ENCODE results near the gene KLHL33.
A peak's percentile ranks its signal among the peaks of the same experiment; 100 is the strongest.

Gene KLHL33

GRCh38 chr14:20412876-20413743 is 22.9 kb downstream of the KLHL33 start, which contains the start of gene TEP1:
TEP1 (minus strand) TSS chr14:20413501; CDS start chr14:20408439, 5,062 bp downstream.
- H3K9me3 ChIP-seq (ENCODE audit: control insufficient read depth, insufficient read depth, low read length): no peaks in the 10 kb centered on the region
- peak within 1 kb of the TSS; percentile 87 for H3K9ac ChIP-seq (ENCODE audit: low read depth, low read length)
- no peaks in the 10 kb centered on the region for H3K36me3 ChIP-seq (ENCODE audit: insufficient read depth, low read length)
- H3K4me1 ChIP-seq (ENCODE audit: insufficient read depth, low read length): peaks cover 9% of the 10 kb centered on the region

- peaks cover 9% of the 10 kb centered on the region for H3K4me1 ChIP-seq (ENCODE audit: insufficient read depth, low read length)
- H3K36me3 ChIP-seq (ENCODE audit: insufficient read depth, low read length): no peaks in the 10 kb centered on the region
- H3K9me3 ChIP-seq (ENCODE audit: control insufficient read depth, insufficient read depth, low read length): no peaks in the 10 kb centered on the region
- H3K9ac ChIP-seq (ENCODE audit: low read depth, low read length): peak overlapping the region; percentile 87; the same call in 1 of the 2 replicates
Observed at GRCh38 chr14:20412411-20412810, 23.6 kb downstream of the KLHL33 start.

GRCh38 chr14:20409226-20409625 is 26.7 kb downstream of the KLHL33 start:
- no peak overlapping the region for H3K9ac ChIP-seq (ENCODE audit: low read depth, low read length)
- no peaks in the 10 kb centered on the region for H3K9me3 ChIP-seq (ENCODE audit: control insufficient read depth, insufficient read depth, low read length)
- H3K4me1 ChIP-seq (ENCODE audit: insufficient read depth, low read length): peaks cover 8% of the 10 kb centered on the region
- peaks cover 10% of the 10 kb centered on the region; the same call in 1 of the 2 replicates for H3K36me3 ChIP-seq (ENCODE audit: insufficient read depth, low read length)

GRCh38 chr14:20403521-20403920 is 32.4 kb downstream of the KLHL33 start:
- Histone ChIP-seq H3K9me3 (ENCODE audit: control insufficient read depth, insufficient read depth, low read length) (no peaks in the 10 kb centered on the region), H3K9ac (ENCODE audit: low read depth, low read length) (no peak overlapping the region), H3K36me3 (ENCODE audit: insufficient read depth, low read length) (peaks cover 19% of the 10 kb centered on the region), H3K4me1 (ENCODE audit: insufficient read depth, low read length) (peaks cover 11% of the 10 kb centered on the region; the same call in 1 of the 2 replicates)

- H3K9me3 ChIP-seq (ENCODE audit: control insufficient read depth, insufficient read depth, low read length): no peaks in the 10 kb centered on the region
- peaks cover 18% of the 10 kb centered on the region for H3K36me3 ChIP-seq (ENCODE audit: insufficient read depth, low read length)
Observed at GRCh38 chr14:20400965-20401593, 34.9 kb downstream of the KLHL33 start.

GRCh38 chr14:20400589-20400964 is 35.4 kb downstream of the KLHL33 start:
- Histone ChIP-seq H3K36me3 (ENCODE audit: insufficient read depth, low read length) (peaks cover 20% of the 10 kb centered on the region), H3K9ac (ENCODE audit: low read depth, low read length) (no peak overlapping the region), H3K9me3 (ENCODE audit: control insufficient read depth, insufficient read depth, low read length) (no peaks in the 10 kb centered on the region), H3K4me1 (ENCODE audit: insufficient read depth, low read length) (peaks cover 11% of the 10 kb centered on the region; the same call in 1 of the 2 replicates)

More at GRCh38 chr14:20400965-20401593, 34.9 kb downstream of the KLHL33 start:
- peaks cover 11% of the 10 kb centered on the region; the same call in 1 of the 2 replicates for H3K4me1 ChIP-seq (ENCODE audit: insufficient read depth, low read length)
- no peak overlapping the region for H3K9ac ChIP-seq (ENCODE audit: low read depth, low read length)

GRCh38 chr14:20397511-20397910 is 38.5 kb downstream of the KLHL33 start:
- H3K9me3 ChIP-seq (ENCODE audit: control insufficient read depth, insufficient read depth, low read length): no peaks in the 10 kb centered on the region
- no peak overlapping the region for H3K9ac ChIP-seq (ENCODE audit: low read depth, low read length)
- peaks cover 13% of the 10 kb centered on the region; the same call in 1 of the 2 replicates for H3K36me3 ChIP-seq (ENCODE audit: insufficient read depth, low read length)
- H3K4me1 ChIP-seq (ENCODE audit: insufficient read depth, low read length): peaks cover 11% of the 10 kb centered on the region; the same call in 1 of the 2 replicates

GRCh38 chr14:20391505-20391904 is 44.5 kb downstream of the KLHL33 start:
- Histone ChIP-seq H3K9ac (ENCODE audit: low read depth, low read length) (no peak overlapping the region), H3K4me1 (ENCODE audit: insufficient read depth, low read length) (0 out of 2 replicates have a peak, but pooled peaks cover 3% of the 10 kb centered on the region), H3K36me3 (ENCODE audit: insufficient read depth, low read length) (peaks cover 12% of the 10 kb centered on the region; the same call in 1 of the 2 replicates), H3K9me3 (ENCODE audit: control insufficient read depth, insufficient read depth, low read length) (no peaks in the 10 kb centered on the region)

GRCh38 chr14:20388159-20388558 is 47.8 kb downstream of the KLHL33 start:
- H3K9me3 ChIP-seq (ENCODE audit: control insufficient read depth, insufficient read depth, low read length): no peaks in the 10 kb centered on the region
- H3K4me1 ChIP-seq (ENCODE audit: insufficient read depth, low read length): 0 out of 2 replicates have a peak, but pooled peaks cover 3% of the 10 kb centered on the region
- no peak overlapping the region for H3K9ac ChIP-seq (ENCODE audit: low read depth, low read length)
- peaks cover 8% of the 10 kb centered on the region for H3K36me3 ChIP-seq (ENCODE audit: insufficient read depth, low read length)

- peaks cover 10% of the 10 kb centered on the region for H3K36me3 ChIP-seq (ENCODE audit: insufficient read depth, low read length)
Observed at GRCh38 chr14:20387576-20387975, 48.4 kb downstream of the KLHL33 start.

GRCh38 chr14:20386276-20386855 is 49.6 kb downstream of the KLHL33 start:
- Histone ChIP-seq H3K9ac (ENCODE audit: low read depth, low read length) (no peak overlapping the region), H3K36me3 (ENCODE audit: insufficient read depth, low read length) (peaks cover 12% of the 10 kb centered on the region), H3K9me3 (ENCODE audit: control insufficient read depth, insufficient read depth, low read length) (no peaks in the 10 kb centered on the region), H3K4me1 (ENCODE audit: insufficient read depth, low read length) (0 out of 2 replicates have a peak, but pooled peaks cover 3% of the 10 kb centered on the region)

More at GRCh38 chr14:20387576-20387975, 48.4 kb downstream of the KLHL33 start:
- Histone ChIP-seq H3K4me1 (ENCODE audit: insufficient read depth, low read length) (0 out of 2 replicates have a peak, but pooled peaks cover 3% of the 10 kb centered on the region), H3K9ac (ENCODE audit: low read depth, low read length) (no peak overlapping the region), H3K9me3 (ENCODE audit: control insufficient read depth, insufficient read depth, low read length) (no peaks in the 10 kb centered on the region)

- H3K36me3 ChIP-seq (ENCODE audit: insufficient read depth, low read length): peaks cover 13% of the 10 kb centered on the region
- H3K9me3 ChIP-seq (ENCODE audit: control insufficient read depth, insufficient read depth, low read length): no peaks in the 10 kb centered on the region
- no peak overlapping the region for H3K9ac ChIP-seq (ENCODE audit: low read depth, low read length)
- H3K4me1 ChIP-seq (ENCODE audit: insufficient read depth, low read length): 0 out of 2 replicates have a peak, but pooled peaks cover 3% of the 10 kb centered on the region
Observed at GRCh38 chr14:20384886-20385285, 51.1 kb downstream of the KLHL33 start.

GRCh38 chr14:20384321-20384720 is 51.6 kb downstream of the KLHL33 start:
- H3K4me1 ChIP-seq (ENCODE audit: insufficient read depth, low read length): 0 out of 2 replicates have a peak, but pooled peaks cover 3% of the 10 kb centered on the region
- H3K9ac ChIP-seq (ENCODE audit: low read depth, low read length): no peak overlapping the region
- no peaks in the 10 kb centered on the region for H3K9me3 ChIP-seq (ENCODE audit: control insufficient read depth, insufficient read depth, low read length)
- peaks cover 18% of the 10 kb centered on the region for H3K36me3 ChIP-seq (ENCODE audit: insufficient read depth, low read length)

- no peaks in the 10 kb centered on the region for H3K9me3 ChIP-seq (ENCODE audit: control insufficient read depth, insufficient read depth, low read length)
- H3K4me1 ChIP-seq (ENCODE audit: insufficient read depth, low read length): 0 out of 2 replicates have a peak, but pooled peaks cover 3% of the 10 kb centered on the region
- no peak overlapping the region for H3K9ac ChIP-seq (ENCODE audit: low read depth, low read length)
- peaks cover 19% of the 10 kb centered on the region for H3K36me3 ChIP-seq (ENCODE audit: insufficient read depth, low read length)
Observed at GRCh38 chr14:20383636-20384035, 52.3 kb downstream of the KLHL33 start.

All from ES-I3 (cell line).